ENCODE results near the gene MIF4GD. TPM values are rescaled to one million over a fixed set of nuclear protein-coding genes. Genes with fewer than 3 reads are reported as not detected.

Gene MIF4GD
- total and polyA plus RNA-seq, 2 of the 4 experiments (the other 2 are of a cell fraction): 4.1 to 6.9 TPM

- Histone ChIP-seq H3K9ac (ENCODE audit: low read depth, low read length) (no peak overlapping the region), H3K27me3 (ENCODE audit: control insufficient read depth, insufficient read depth, low read length) (no peaks in the 10 kb centered on the region), H3K36me3 (ENCODE audit: control insufficient read depth, insufficient read depth, low read length) (peaks cover 56% of the 10 kb centered on the region), H4K20me1 (ENCODE audit: insufficient read depth, low read length) (no peaks in the 10 kb centered on the region), H3K56ac (ENCODE audit: extremely low read depth, insufficient read depth, low read length) (no peak overlapping the region), H3K4me3 (ENCODE audit: insufficient read depth, low read depth, low read length) (no peak overlapping the region), H3K9me3 (ENCODE audit: control insufficient read depth, insufficient read depth, low read length) (no peaks in the 10 kb centered on the region), H2AK5ac (ENCODE audit: low read depth, low read length) (no peak overlapping the region), H3K79me1 (ENCODE audit: low read depth in 1 of 2, low read length in 2 of 2) (peaks cover 13 to 28% of the 10 kb centered on the region in 2 experiments; a peak in 3 of 4 replicates), H2BK120ac (ENCODE audit: low read depth, low read length) (no peak overlapping the region), H2AK9ac (replicated peaks; ENCODE audit: low read depth, low read length, poor library complexity) (no peak overlapping the region), H2AFZ (replicated peaks; ENCODE audit: low read length, poor library complexity) (no peak overlapping the region), H3K4me1 (ENCODE audit: control insufficient read depth, insufficient read depth, low read length) (no peaks in the 10 kb centered on the region), H3K9me1 (ENCODE audit: insufficient read depth, low read length) (no peaks in the 10 kb centered on the region), H3K18ac (ENCODE audit: low read depth, low read length) (no peak overlapping the region), H3K4ac (ENCODE audit: low read depth, low read length) (no peak overlapping the region), H3K14ac (replicated peaks; ENCODE audit: low read depth, low read length) (no peak overlapping the region), H4K91ac (ENCODE audit: insufficient read depth, low read depth, low read length) (no peak overlapping the region), H3K23ac (ENCODE audit: low read depth, low read length) (no peak overlapping the region), H4K8ac (ENCODE audit: low read depth in 2 of 2, low read length in 2 of 2) (no peak overlapping the region), H4K5ac (ENCODE audit: low read depth, low read length) (no peak overlapping the region), H2BK15ac (ENCODE audit: low read depth, low read length) (no peak overlapping the region), H3K27ac (ENCODE audit: insufficient read depth, low read length) (no peak overlapping the region), H2BK20ac (ENCODE audit: low read depth, low read length) (no peak overlapping the region), H3K4me2 (ENCODE audit: low read depth, low read length) (no peak overlapping the region), H2BK5ac (ENCODE audit: low read depth, low read length, poor library complexity, severe bottlenecking) (no peak overlapping the region)
- dilution Hi-C loops (cut with HindIII; ENCODE audit: low sequenced_read_pairs, unreplicated experiment) (no loop called here), intact Hi-C loops (cut with micrococcal nuclease) (no loop called here), in situ Hi-C loops (cut with MboI; ENCODE audit: low sequenced_read_pairs) (no loop called here)
- POLR2A ChIA-PET (ENCODE audit: unreplicated experiment): no interaction called here
- no peak for DNase-seq
- WGBS, 2 experiments (ENCODE audit: extremely low coverage in 2 of 2, insufficient read length in 1 of 2): 92% methylated on average over 2 of the region's 6 CpGs; no CpG with 5 or more reads in 1 of the 2 experiments
- BruUV-seq (replicated peaks): no TSS peak
- TF ChIP-seq SMC3 (IDR thresholded peaks at IDR 0.05; ENCODE audit: low read depth, low read length) (no peak), CTCF (conservative IDR thresholded peaks at IDR 0.05; ENCODE audit: low read depth, low read length) (no peak), BHLHE40 (IDR thresholded peaks at IDR 0.05; ENCODE audit: low read depth, low read length) (no peak), RCOR1 (IDR thresholded peaks at IDR 0.05; ENCODE audit: insufficient replicate concordance, low read length) (no peak), RFX5 (IDR thresholded peaks at IDR 0.05; ENCODE audit: low read depth, low read length) (no peak), MXI1 (IDR thresholded peaks at IDR 0.05; ENCODE audit: borderline replicate concordance, low read depth, low read length) (no peak), CEBPB (IDR thresholded peaks at IDR 0.05; ENCODE audit: low read depth, low read length) (no peak), CHD1 (IDR thresholded peaks at IDR 0.05; ENCODE audit: low read depth, low read length) (no peak), FOS (IDR thresholded peaks at IDR 0.05; ENCODE audit: low read depth, low read length) (no peak), NFE2L2 (IDR thresholded peaks at IDR 0.05; ENCODE audit: low read depth, low read length) (no peak), MAFK (IDR thresholded peaks at IDR 0.05; ENCODE audit: low read depth, low read length) (no peak), RAD21 (IDR thresholded peaks at IDR 0.05; ENCODE audit: low read length) (no peak), USF2 (IDR thresholded peaks at IDR 0.05; ENCODE audit: low read depth, low read length) (no peak), ELK1 (IDR thresholded peaks at IDR 0.05; ENCODE audit: borderline replicate concordance, low read depth, low read length) (no peak), POLR2A (IDR thresholded peaks at IDR 0.05; ENCODE audit: low read depth, low read length) (no peak)
- CTCF ChIA-PET: no interaction called here
- ATAC-seq (ENCODE audit: low read depth): no peak
Observed at GRCh38 chr17:75218131-75218530, 52.9 kb downstream of the MIF4GD start.

Data from IMR-90 (cell line).